ENCODE data around the gene BDH1. TPM values are rescaled to one million over a fixed set of nuclear protein-coding genes. Genes with fewer than 3 reads are reported as not detected.
A peak's percentile ranks its signal among the peaks of the same experiment; 100 is the strongest.

The BDH1 gene
- total and polyA plus RNA-seq, 2 of the 13 experiments (the other 11 are each of a cell fraction or from before 2014, with no cell fraction given): 21.2 to 71.9 TPM

GRCh38 chr3:197590313-197590962 lies 34.7 kb upstream of the BDH1 start:
- Histone ChIP-seq H3K9ac (ENCODE audit: insufficient read depth, low read depth, low read length) (peak overlapping the region; percentile 72), H3K9me3 (ENCODE audit: low read length) (no peaks in the 10 kb centered on the region), H3K79me2 (ENCODE audit: insufficient read depth, low read length) (no peaks in the 10 kb centered on the region), H2AFZ (ENCODE audit: low read length) (no peak overlapping the region), H3K4me2 (ENCODE audit: low read depth, low read length) (peak overlapping the region; percentile 90), H3K4me1 (ENCODE audit: insufficient read depth, low read length) (peaks cover 96% of the 10 kb centered on the region), H3K27me3 (ENCODE audit: control insufficient read depth in 1 of 2, insufficient read depth in 2 of 2, low read length in 2 of 2) (no peaks in the 10 kb centered on the region), H3K4me3 (replicated peaks in 1 of 3; ENCODE audit: insufficient read depth in 1 of 3, low read depth in 2 of 3, low read length in 3 of 3) (peak overlapping the region in 2 of 3 experiments; percentile 19 to 57; a peak in 4 of 6 replicates), H3K36me3 (replicated peaks in 1 of 2; ENCODE audit: control insufficient read depth in 1 of 2, insufficient read depth in 2 of 2, low read length in 2 of 2) (no peaks in the 10 kb centered on the region), H4K20me1 (ENCODE audit: insufficient read depth, low read length) (no peaks in the 10 kb centered on the region), H3K27ac (ENCODE audit: extremely low read length, insufficient read depth, low read length) (peak overlapping the region; percentile 97)
- in situ Hi-C loops (cut with HindIII; ENCODE audit: extremely low pct_ligation_motif_present, low pct_unique_long_range_greater_than_20kb) (no loop called here), intact Hi-C loops (cut with micrococcal nuclease; ENCODE audit: unreplicated experiment) (loop anchor here (2.0 to 5.0 kb wide), 2 partner anchors 18 to 38 kb away; no protein-coding TSS in a partner anchor)
- BruUV-seq (replicated peaks): no TSS peak
- 0% methylated on average over 1 of the region's 4 CpGs for WGBS (ENCODE audit: low lambda C conversion rate)
- ChIA-PET POLR2A (interaction anchor here (1.0 to 6.6 kb wide), 13 partner anchors 9 to 201 kb away, joined by 3 to 90 read pairs (median 9); no protein-coding TSS in a partner anchor), CTCF (ENCODE audit: low intra/inter-chr PET ratio, low total read pairs) (no interaction called here)
- FAIRE-seq (peak; percentile 85), ATAC-seq (peak; percentile 99), DNase-seq (ENCODE audit: low spot score) (peak; percentile 97)
- TF ChIP-seq, protein P1, sequence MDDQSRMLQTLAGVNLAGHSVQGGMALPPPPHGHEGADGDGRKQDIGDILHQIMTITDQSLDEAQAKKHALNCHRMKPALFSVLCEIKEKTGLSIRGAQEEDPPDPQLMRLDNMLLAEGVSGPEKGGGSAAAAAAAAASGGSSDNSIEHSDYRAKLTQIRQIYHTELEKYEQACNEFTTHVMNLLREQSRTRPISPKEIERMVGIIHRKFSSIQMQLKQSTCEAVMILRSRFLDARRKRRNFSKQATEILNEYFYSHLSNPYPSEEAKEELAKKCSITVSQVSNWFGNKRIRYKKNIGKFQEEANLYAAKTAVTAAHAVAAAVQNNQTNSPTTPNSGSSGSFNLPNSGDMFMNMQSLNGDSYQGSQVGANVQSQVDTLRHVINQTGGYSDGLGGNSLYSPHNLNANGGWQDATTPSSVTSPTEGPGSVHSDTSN (CRISPR knock-in tag; IDR thresholded peaks at IDR 0.05; ENCODE audit: borderline replicate concordance): 0 out of 2 replicates have a peak, but pooled peaks have one; percentile 54
- TF ChIP-seq ZNF644 (CRISPR knock-in tag; IDR thresholded peaks at IDR 0.05; ENCODE audit: low read depth) (peak; percentile 38; the same call in 1 of the 2 replicates), ARID2 (CRISPR knock-in tag; IDR thresholded peaks at IDR 0.05; ENCODE audit: borderline replicate concordance) (peak; percentile 71; the same call in 1 of the 2 replicates), PTBP1 (IDR thresholded peaks at IDR 0.05; ENCODE audit: low read depth, low read length, poor library complexity, severe bottlenecking) (no peak), ZSCAN22 (CRISPR knock-in tag; IDR thresholded peaks at IDR 0.05) (no peak), SIN3B (IDR thresholded peaks at IDR 0.05; ENCODE audit: low read length) (no peak), ATF7 (IDR thresholded peaks at IDR 0.05) (no peak), ATF7 (CRISPR knock-in tag; IDR thresholded peaks at IDR 0.05) (no peak), HES4 (CRISPR knock-in tag; IDR thresholded peaks at IDR 0.05; ENCODE audit: borderline replicate concordance) (peak; percentile 66; the same call in 1 of the 2 replicates), KLF6 (CRISPR knock-in tag; IDR thresholded peaks at IDR 0.05) (no peak), ZNF619 (CRISPR knock-in tag; IDR thresholded peaks at IDR 0.05) (no peak), AGO1 (IDR thresholded peaks at IDR 0.05; ENCODE audit: low read depth, low read length, poor library complexity, severe bottlenecking) (no peak), CCAR2 (optimal IDR thresholded peaks at IDR 0.05; ENCODE audit: low read depth, low read length) (no peak), RXRB (CRISPR knock-in tag; IDR thresholded peaks at IDR 0.05; ENCODE audit: borderline replicate concordance) (peak; percentile 97), ATF1 (CRISPR knock-in tag; IDR thresholded peaks at IDR 0.05) (no peak), ZBTB38 (CRISPR knock-in tag; IDR thresholded peaks at IDR 0.05) (peak; percentile 88), ZHX1 (CRISPR knock-in tag; IDR thresholded peaks at IDR 0.05; ENCODE audit: low read depth) (peak; percentile 69; the same call in 1 of the 2 replicates), NR2F2 (IDR thresholded peaks at IDR 0.05; ENCODE audit: borderline replicate concordance, low read depth) (peak; percentile 83), KDM3A (CRISPR knock-in tag; IDR thresholded peaks at IDR 0.05; ENCODE audit: low read depth) (peak; percentile 83)
- TF ChIP-seq, protein P2, sequence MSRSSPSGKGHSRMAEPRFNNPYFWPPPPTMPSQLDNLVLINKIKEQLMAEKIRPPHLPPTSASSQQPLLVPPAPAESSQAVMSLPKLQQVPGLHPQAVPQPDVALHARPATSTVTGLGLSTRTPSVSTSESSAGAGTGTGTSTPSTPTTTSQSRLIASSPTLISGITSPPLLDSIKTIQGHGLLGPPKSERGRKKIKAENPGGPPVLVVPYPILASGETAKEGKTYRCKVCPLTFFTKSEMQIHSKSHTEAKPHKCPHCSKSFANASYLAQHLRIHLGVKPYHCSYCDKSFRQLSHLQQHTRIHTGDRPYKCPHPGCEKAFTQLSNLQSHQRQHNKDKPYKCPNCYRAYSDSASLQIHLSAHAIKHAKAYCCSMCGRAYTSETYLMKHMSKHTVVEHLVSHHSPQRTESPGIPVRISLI (CRISPR knock-in tag; IDR thresholded peaks at IDR 0.05; ENCODE audit: borderline replicate concordance): peak; percentile 62; the same call in 1 of the 2 replicates
